Brain microvascular endothelial cell (primary cell): Measurements from ENCODE around the gene ASIC2.

Source experiments
- DNase-seq: peaks from one replicate; pipeline ENCODE4 v3.0.0-alpha.2; 2020
- H3K27ac ChIP-seq: fragments of 250-450 bp; sonication (Bioruptor Pico); 2 replicates; pipeline ENCODE4 v1.5.1; 2020; ENCODE audit warnings: mild to moderate bottlenecking, moderate library complexity
- H3K27me3 ChIP-seq: fragments of 250-450 bp; sonication (Bioruptor Pico); replicated peaks from 2 replicates; pipeline ENCODE4 v1.5.1; 2020; ENCODE audit warnings: mild to moderate bottlenecking
- H3K36me3 ChIP-seq: fragments of 250-450 bp; sonication (Bioruptor Pico); replicated peaks from 2 replicates; pipeline ENCODE4 v1.5.1; 2020; ENCODE audit warnings: mild to moderate bottlenecking
- H3K4me3 ChIP-seq: 2 replicates; pipeline ENCODE4 v1.5.1; 2011; ENCODE audit warnings: low read depth, mild to moderate bottlenecking, control low read depth, low read length, moderate library complexity
- CTCF ChIP-seq: IDR thresholded peaks from 2 replicates; pipeline ENCODE4 v1.5.1; 2011; ENCODE audit warnings: low read depth, mild to moderate bottlenecking, moderate library complexity, low read length, control low read depth, inconsistent platforms; ENCODE audit errors: missing control alignments
- in situ Hi-C: cut with HindIII; loops from 2 replicates; pipeline ENCODE4 v1.10.0; 2017; ENCODE audit warnings: low sequenced_read_pairs, low pct_ligation_motif_present

The ASIC2 gene

GRCh38 chr17:33330877-33331276, 37.8 kb upstream of the ASIC2 start:
- H3K36me3 ChIP-seq = no peaks in the 10 kb centered on the region
- in situ Hi-C loops = no loop called here
- no peak overlapping the region for H3K27ac ChIP-seq
- DNase-seq = no peak
- no peaks in the 10 kb centered on the region for H3K27me3 ChIP-seq
- no peak for TF ChIP-seq CTCF
- no peak overlapping the region for H3K4me3 ChIP-seq

GRCh38 chr17:33328129-33328528, 35.0 kb upstream of the ASIC2 start:
- in situ Hi-C loops = no loop called here
- TF ChIP-seq CTCF = no peak
- Histone ChIP-seq H3K27ac (no peak overlapping the region), H3K4me3 (no peak overlapping the region), H3K27me3 (no peaks in the 10 kb centered on the region), H3K36me3 (no peaks in the 10 kb centered on the region)
- DNase-seq = no peak

- no peaks in the 10 kb centered on the region for H3K36me3 ChIP-seq
- H3K27me3 ChIP-seq = no peaks in the 10 kb centered on the region
- DNase-seq = no peak
- H3K4me3 ChIP-seq = no peak overlapping the region
- H3K27ac ChIP-seq = no peak overlapping the region
- in situ Hi-C loops = no loop called here
- TF ChIP-seq CTCF = no peak
Observed at GRCh38 chr17:33324736-33325135, 31.6 kb upstream of the ASIC2 start.

- in situ Hi-C loops = no loop called here
- no peak for DNase-seq
- TF ChIP-seq CTCF = no peak
Observed at GRCh38 chr17:33322063-33322462, 29.0 kb upstream of the ASIC2 start.

GRCh38 chr17:33318241-33318640, 25.1 kb upstream of the ASIC2 start:
- Histone ChIP-seq H3K27ac (no peak overlapping the region), H3K27me3 (no peaks in the 10 kb centered on the region), H3K4me3 (no peak overlapping the region), H3K36me3 (no peaks in the 10 kb centered on the region)
- no peak for TF ChIP-seq CTCF
- in situ Hi-C loops = no loop called here
- no peak for DNase-seq

More at GRCh38 chr17:33322063-33322462, 29.0 kb upstream of the ASIC2 start:
- Histone ChIP-seq H3K36me3 (no peaks in the 10 kb centered on the region), H3K4me3 (no peak overlapping the region), H3K27me3 (no peaks in the 10 kb centered on the region), H3K27ac (no peak overlapping the region)

- TF ChIP-seq CTCF = no peak
- H3K27ac ChIP-seq = no peak overlapping the region
- no peak for DNase-seq
- no peaks in the 10 kb centered on the region for H3K27me3 ChIP-seq
- H3K4me3 ChIP-seq = no peak overlapping the region
- H3K36me3 ChIP-seq = no peaks in the 10 kb centered on the region
- in situ Hi-C loops = no loop called here
Observed at GRCh38 chr17:33316746-33317145, 23.7 kb upstream of the ASIC2 start.
